GM18508 (cell line): ENCODE data around the gene LMTK3.

Experiments used
- ATAC-seq: cut with Tn5 transposase; IDR thresholded peaks from one replicate; pipeline ENCODE4 v1.9.1; 2021; ENCODE audit warnings: moderate number of reproducible peaks; ENCODE audit not compliant: insufficient read depth, unreplicated experiment

LMTK3 gene

GRCh38 chr19:48451624-48452023, 60.0 kb downstream of the LMTK3 start:
- ATAC-seq: no peak

GRCh38 chr19:48450863-48451262, 60.8 kb downstream of the LMTK3 start:
- ATAC-seq: no peak

- ATAC-seq: no peak
Observed at GRCh38 chr19:48450441-48450840, 61.2 kb downstream of the LMTK3 start.

- no peak for ATAC-seq
Observed at GRCh38 chr19:48448563-48448962, 63.1 kb downstream of the LMTK3 start.

- ATAC-seq: no peak
Observed at GRCh38 chr19:48446579-48446978, 65.1 kb downstream of the LMTK3 start.

GRCh38 chr19:48445606-48446481, 65.8 kb downstream of the LMTK3 start, which contains the start of gene GRWD1:
Gene GRWD1, plus strand, starts transcription at chr19:48445983. Its CDS starts 23 bp downstream, at chr19:48446006.
- peak; percentile 57 for ATAC-seq

- peak; percentile 20 for ATAC-seq
Observed at GRCh38 chr19:48445256-48445605, 66.4 kb downstream of the LMTK3 start.

GRCh38 chr19:48444936-48445200, 66.8 kb downstream of the LMTK3 start:
- no peak for ATAC-seq

- no peak for ATAC-seq
Observed at GRCh38 chr19:48444129-48444935, 67.3 kb downstream of the LMTK3 start.

- no peak for ATAC-seq
Observed at GRCh38 chr19:48443731-48444128, 67.9 kb downstream of the LMTK3 start.

GRCh38 chr19:48443256-48443655, 68.4 kb downstream of the LMTK3 start:
- no peak for ATAC-seq

- no peak for ATAC-seq
Observed at GRCh38 chr19:48442116-48443035, 69.3 kb downstream of the LMTK3 start.

GRCh38 chr19:48441360-48442050, 70.1 kb downstream of the LMTK3 start:
- no peak for ATAC-seq

GRCh38 chr19:48436586-48436985, 75.0 kb downstream of the LMTK3 start:
- ATAC-seq: no peak
